GM19455 (cell line): ENCODE results near the gene GATD1.

Experiments used
- ATAC-seq: cut with Tn5 transposase; IDR thresholded peaks from one replicate; pipeline ENCODE4 v1.9.1; 2021; ENCODE audit not compliant: unreplicated experiment

The GATD1 gene

DNA sequence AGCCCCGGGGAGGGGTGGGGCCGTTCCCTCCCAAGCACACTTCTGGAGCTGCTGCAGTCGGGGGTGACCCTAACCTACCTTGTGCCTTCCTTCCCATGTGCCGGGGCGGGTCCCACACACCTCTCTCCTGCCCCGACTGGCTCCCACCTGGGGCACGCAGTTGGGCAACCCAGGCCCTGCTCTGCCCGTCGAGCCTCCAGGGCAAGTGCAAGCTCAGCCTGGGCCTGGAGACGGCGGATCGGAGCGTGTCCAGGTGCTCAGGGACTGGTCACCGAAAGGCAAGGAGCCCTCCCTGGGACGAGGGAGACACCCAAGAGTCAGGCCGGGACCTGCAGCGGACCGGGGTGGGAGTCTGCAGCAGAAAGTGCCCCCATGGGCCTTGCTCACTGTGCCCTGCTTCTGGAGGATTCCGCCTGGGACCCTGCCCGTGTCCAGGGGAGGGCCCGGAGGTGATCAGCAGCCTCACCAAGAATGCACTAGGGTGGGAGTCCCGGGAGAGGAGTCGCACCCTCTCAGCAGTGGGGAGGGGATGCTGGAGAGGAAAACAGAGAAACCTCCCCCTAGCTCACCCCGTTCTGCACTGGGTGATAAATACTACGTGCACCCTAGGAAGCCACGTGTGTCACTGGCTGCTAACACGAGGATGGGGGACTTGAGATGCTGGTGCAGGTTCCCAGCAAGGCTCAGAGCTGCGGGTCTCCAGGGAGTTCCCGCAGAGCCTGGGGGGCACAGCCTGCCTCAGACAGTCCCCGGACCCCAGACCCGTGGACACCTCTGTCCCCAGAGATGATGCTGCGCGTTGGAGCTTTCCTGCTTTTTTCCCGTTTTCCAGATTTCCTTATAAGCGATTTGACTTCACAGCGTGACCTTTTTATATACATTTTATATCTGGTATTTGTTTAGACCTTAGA, 5.2 kb upstream of the GATD1 start:
- no peak for ATAC-seq

DNA sequence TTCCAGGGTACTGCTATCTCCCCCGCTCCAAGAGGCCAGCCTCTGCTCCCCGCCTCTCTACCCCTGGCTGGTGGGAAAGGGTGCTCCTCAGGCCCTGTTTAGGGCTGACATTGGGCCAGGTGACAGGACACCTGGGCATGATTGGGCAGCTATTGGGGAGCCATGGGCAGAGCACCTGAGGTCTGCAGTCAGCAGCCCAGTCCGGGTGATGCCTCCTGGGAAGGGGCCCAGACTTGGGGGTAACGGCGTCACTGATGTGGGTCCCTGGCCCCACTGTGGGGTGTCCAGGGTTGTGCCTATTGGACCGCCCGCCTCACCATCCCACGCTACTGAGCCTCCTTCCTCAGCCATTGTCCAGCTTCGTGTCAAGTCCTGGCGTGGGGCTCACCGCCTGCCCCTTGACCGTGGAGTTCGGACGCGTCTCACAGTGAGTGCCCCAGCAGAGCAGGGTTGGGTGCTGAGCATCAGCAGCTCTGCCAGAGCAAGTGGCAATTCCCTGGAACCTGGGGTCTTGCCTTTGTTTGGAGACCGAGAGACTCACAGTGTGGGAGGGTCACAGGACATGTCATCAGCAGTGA, 2.8 kb upstream of the GATD1 start:
- no peak for ATAC-seq

DNA sequence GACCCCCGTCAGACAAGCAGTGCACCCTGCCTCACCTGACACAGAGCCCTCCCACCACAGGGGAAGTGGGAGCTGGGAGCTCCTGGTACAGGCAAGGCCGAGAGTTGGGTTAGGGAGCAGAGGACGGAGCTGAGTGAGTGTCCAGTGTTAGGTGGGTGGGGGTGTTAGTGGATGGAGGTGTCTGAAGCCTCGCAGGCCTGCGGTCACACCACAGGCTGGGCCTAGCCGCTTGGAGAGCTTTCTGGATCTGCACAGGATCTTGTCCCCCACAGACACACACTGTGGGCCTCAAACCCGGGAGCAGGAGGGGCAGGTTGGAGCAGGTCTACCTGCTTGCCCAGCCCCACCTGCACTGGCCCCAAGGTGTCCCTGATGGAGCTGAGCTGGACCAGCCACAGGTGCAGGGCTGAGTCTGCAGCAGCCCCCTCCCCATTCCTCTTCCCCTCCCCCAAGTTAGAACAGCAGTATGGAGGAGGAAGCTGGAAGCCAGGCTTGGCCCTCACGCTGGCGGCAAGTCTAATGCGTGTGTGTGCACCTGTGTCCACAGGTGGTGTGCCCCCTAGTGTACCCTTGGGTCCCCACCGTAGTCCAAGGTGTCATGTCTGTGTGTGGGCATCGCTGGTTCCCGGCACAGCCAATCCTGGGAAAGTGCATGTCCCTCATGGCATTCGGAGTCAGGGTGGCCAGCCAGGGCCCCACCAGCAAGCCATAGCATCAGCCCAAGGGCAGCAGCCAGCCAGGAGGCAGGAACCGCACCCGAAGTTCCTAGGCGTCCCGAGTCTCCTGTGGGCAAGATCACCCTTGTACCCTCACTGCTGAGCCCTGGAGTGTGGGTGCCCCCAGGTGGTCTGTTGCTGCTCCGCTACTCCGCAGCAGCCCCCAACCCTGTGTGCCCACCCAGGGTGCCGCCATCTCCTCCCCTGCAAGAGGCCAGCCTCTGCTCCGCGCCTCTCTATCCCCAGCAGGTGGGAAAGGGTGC, 2.0 kb upstream of the GATD1 start:
- ATAC-seq, result no peak

DNA sequence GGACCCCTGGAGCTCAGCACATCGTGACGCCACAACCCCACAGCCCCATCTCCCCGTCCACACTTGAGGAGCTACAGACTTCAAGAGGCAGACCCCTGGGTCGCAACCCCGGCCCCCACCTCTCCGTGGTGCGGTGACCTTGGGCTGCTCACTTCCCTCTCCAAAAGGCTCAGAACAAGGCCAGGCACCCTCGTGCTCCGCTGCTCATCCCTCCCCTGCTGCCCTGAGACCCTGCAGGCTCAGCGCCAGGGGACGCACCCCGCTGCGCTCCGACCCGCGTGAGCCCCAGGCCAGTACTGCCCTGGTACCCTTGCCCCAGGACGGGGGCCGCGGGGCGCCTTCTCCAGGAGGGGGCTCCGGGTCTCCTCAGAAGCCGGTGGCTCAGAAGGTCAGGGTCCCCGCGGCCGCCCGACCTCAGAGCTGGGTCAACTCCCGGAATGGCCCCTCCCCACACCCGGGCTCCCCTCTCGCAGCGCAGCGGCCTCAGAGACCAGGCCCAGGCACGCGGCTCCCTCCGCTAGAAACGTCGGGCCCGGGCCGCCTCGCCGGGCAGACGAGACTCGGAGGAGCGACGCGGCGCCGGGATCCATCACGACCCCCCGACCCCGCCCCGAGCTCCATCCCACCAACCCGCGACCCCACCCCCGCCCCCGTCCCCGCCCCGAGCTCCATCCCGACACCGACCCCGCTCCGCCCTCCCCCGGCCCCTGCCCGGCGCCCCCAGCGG, 563 bp downstream of the GATD1 start:
- peak; percentile 42 for ATAC-seq

DNA sequence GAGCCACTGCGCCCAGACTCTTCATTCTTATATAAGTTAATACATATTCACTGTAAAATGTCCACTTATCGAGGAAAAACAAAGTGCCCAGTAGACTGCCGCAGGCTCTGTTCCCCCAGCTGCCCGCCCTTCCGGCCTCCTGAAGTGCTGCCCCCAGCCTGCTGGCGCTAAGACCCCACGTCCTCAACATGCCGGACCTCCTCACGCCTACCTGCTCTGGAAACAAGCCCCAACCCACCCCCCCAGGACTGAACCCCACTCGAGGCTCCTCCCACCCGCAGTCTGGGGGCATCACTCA, 1.1 kb downstream of the GATD1 start:
- ATAC-seq, result no peak

DNA sequence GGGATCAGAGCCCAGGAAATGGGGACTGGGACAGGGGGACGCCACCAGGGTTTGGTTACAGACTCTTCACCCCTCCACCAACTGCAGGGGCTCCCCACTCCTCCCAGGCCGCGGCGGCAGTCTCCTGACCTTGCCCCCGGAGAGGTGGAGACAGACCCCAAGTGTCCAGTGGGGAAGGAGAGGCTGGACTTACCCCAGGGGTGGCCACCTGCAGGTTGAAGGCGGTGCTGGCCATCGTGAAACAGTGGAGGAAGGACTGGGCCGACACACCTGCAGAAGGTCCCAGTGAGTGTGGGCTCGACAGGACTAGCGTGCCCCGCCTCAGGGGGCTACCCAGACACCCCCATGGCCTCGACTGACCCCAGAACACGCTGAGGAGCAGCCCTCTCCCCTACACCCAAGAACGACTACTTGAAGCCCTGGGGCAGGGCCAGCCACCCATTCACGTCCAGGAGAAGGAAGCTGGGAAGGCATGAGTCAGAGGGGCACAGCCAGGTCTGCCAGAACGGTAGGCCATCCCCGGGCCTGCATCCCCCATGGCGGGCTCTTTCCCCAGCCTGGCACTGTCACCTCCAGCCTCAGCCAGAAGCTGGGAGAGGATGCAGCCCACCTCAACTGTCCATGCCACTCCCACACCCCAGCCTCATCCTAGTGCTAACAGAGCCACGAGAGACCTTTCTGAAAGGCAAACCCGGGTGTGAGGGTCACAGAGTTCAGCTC, 2.3 kb downstream of the GATD1 start:
- ATAC-seq, result no peak

DNA sequence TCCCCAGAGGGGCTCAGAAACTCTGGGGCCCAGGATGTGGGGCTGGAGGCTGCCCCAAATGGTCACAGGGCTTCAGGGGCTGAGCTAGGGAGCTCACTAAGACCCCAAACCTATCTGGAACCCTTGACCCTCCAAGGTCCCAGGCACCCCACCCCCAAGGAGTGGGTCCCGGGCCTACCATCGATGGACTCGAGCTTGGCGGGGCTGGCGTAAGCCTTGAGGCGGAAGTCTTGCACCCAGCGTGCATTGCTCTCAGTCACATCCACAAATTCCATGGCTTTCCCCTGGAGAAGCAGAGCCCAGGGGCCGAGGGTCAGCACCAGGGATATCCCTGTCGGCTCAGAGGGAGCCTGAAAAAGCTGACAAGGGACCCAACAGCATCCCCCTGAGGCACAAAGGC, 3.5 kb downstream of the GATD1 start:
- no peak for ATAC-seq

DNA sequence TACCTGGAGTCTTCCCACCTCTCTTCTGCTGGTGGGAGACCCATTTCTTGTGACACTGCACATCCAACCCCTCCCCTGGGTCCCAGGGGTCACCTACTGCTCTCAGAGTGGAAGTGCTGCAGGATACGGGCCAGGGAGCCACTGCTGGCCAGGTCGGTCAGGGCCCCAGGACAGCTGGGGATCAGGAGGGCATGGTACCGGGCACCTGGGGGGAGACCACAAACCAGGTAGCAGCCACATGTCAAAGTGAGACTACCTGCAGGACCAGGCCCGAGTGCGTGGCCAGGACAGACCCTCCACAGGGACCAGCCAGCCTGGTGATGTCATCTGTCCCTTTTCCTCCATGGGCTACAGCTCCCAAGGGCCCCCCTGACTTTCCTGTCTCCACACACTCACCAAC, 3.9 kb downstream of the GATD1 start:
- ATAC-seq, result no peak

DNA sequence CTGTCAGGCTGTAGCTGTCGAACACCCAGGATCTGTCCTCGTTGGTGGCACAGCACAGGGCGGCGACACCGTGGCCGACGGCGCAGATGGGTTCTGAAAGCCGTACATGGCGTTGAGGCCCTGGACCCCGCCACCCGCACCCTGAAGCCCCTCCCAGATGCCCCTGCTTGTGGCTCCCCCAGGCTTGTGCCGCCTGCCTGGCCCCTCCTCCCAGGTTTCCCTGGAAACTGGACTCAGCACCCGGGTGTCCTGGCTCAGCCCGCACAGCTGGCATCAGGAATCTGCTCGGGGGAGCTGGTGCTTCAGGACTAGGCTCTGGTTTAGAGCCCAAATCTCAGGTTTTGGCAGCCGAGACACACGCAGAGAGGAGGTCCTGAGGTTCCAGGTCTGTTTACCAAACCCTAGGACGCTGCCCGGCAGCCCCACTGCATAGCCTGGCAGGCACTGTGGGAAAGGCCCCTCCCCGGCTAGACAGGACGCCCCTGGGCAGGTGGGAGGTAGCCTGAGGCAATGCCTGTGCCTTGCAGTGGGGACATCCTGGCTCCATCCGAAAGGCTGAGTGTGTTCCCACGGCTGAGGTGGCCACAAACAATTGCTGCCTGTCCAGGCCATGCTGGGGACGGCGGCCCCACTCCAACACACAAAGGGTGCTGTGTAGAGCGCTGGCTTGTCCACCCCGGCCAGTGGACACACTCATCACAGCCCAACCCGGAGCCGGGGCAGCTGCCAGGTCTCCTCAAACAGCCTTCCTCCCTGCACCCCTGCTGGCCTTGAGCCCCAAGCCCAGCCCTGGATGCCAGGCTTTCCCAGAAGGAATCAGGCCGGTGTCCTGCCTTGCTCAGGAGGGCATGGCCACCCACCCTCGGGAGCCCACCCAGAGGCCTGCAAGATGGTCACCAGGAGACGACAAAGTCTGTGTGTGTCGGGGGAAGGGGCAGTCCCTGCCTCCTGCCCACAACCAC, 4.6 kb downstream of the GATD1 start:
- no peak for ATAC-seq

DNA sequence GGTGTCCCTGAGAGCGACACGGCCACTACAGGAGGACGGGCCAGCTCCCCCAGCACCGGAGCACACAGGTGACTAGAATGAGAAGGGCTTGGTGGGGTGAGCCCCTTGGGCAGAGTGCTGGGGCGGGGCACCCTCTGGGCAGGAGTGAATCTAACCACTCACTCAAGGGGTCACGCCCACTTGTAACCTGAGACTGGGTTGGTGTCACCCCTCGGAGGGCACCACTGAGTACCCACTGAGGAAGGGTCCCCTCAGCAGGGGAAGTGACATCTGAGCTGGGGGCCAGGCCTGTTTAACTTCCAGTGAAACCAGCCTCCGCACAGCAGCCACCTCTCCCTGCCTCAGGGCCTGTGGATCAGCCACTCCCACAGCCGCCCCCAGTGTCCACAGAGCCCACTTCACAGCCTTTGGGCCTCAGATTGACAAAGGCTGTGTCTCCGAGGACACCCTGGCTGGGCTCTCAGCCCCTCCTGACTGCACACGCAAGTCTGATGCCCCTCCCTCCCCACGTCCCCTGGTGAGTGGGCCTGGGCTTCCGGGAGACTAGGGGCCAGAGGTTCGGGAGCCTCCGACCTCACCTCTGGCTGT, 5.6 kb downstream of the GATD1 start:
- ATAC-seq, result no peak

DNA sequence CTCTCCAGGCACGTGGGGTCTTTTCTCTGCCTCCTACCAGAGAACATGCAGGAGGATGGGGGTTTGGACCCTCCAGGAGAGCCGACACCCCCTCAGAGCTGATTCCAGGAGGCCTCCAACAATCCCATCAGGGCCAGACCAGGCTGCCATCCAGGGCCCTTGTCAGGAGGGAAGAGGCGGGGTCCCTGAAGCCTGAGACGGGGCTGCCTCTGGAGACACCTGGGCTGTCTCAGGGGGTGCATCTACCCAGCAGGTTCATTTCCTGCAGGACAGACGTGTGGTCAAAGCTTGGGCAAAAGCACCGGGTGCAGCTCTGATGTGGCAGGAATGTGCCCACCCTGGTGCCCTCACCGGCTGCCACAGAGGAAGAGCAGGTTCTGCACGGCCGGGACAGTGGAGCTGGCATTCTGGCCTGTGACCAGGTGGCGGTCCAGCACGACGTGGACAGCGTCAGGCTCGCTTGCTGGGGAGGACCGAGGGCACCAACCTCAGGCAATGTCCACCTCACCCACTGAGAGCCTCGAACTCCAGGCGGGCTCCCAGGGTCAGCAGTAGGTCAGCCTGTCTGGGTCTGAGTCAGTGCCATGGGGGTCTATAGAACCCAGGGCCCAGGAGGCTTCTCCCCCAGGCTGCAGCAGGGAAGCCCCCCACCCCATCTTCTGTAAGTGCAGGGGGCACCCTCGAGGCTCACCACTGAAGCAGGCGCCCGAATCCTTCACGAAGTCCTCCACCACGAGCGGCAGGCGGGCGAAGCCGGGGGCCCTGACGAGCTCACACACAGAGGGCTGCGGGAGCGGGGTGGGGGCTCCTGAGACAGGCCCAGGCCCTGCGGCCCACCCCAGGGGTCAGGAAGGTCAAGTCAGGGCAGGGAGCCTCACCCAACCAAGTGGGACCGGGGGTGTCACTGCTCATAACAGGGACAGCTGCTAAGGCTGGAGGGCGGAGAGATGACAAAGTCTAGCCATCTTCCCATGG, 6.4 kb downstream of the GATD1 start:
- ATAC-seq, result no peak

DNA sequence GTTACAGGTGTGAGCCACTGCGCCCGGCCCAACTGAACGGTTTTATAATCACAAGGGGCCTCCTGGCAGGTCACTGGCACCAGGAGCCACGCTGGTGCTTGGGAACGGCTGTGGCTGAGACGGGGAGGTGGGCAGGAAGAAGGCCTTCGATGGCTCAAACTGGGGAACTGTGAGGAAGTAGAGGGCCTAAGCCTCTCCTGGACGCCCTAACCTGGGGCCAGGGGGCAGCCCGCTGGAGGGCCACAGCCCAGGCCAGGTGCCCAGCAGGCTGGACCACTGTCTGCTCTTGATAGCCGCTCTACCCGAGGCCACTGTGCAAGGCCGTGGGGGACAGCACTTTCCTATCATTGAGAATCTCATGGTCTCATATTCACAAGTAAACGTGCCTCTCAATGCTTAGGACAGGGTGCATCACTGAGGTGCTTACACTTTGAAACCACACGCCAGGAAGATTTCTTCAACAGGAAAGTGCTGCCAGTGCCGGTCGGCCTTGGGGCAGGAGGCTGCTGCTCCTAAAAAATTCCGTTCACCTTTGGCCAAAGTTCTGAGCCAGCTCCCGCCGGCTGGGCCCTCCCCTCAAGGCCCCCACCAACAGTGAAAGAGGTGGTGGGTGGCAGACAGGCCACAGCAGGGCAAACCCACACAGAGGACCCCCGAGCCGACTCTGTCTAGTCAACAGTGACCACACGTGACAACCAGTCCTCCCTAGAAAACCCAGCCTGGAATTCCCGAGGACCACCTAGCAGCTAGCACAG, 7.2 kb downstream of the GATD1 start:
- no peak for ATAC-seq

DNA sequence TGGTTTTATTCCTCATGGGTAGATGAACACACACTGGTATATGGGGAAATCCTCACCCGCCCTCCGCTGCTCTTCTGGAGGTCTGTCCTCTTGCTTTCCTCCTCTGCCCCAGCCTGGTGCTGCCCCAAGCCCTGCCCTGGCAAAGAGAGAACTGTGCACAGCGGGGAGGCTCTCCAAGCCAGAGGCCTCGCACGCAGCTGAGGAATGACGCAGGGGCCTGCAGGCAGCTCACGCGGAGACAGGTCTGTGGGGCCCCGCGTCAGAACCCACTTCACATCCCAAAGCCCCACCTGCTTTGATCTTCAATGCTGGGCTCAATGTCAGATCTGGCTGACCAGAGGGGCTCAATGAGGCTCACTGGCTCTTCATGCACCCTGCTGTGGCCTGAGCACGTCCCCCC, 10.0 kb downstream of the GATD1 start:
- ATAC-seq, result no peak

DNA sequence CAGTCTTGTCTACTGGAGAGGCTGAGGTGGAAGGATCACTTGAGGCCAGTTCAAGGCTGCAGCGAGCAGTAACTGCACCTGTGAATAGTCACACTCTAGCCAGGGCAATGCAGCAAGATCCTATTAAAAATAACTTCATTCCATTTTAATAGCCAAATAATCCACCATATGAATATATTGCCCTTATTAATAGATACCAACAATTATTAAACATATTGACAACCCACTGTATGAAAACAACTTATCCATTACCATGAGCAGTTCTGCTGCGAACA, 10.4 kb downstream of the GATD1 start:
- ATAC-seq, result no peak

DNA sequence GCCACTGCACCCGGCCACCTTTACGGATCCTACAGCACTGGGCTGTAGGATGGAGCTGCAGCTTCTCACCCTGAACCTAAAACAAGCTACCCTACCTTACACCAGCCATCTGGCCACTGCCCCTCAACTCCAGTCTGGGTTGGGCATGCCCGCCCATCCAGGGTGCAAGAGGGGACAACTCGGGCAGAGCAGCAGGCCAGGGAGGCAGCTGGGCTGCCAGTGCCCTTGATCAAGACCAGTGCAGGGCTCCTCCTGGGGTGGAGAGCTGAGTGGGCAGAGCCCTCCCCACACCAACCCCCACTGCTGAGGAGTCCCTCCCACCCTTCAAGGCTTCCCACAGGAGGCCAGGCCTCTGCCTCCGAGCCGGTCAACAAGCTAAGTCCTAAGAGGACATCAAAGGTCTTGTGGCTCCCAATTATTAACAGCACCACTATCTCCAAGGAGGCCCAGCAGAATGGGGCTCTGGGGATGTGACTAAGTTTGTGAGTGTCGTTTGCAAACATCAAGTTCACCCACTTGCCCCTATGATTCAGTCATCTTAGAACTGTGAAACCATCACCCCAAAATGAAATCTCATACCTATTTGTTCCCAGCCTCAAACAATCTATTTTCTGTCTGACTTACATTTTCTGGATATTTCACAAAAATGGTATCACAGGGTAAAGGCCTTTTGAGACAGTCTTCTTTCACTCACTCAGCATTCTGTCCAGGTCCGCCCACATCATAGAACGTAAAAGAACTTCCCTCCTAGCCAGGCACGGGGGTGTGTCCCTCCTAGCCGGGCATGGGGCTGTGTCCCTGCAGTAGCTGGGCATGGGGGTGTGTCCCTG, 11.0 kb downstream of the GATD1 start:
- no peak for ATAC-seq

DNA sequence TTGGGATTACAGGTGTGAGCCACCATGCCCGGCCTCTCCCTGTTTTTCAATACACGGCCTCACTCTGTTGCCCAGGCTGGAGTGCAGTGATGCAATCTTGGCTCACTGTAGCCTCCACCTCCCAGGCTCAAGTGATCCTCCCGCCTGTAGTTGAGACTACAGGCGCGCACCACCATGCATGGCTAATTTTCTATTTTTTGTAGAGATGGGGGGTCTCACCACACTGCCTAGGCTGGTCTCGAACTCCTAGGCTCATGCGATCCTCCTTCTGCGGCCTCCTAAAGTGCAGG, 11.5 kb downstream of the GATD1 start:
- ATAC-seq, result no peak
